HG03175 (cell line): ENCODE measurements around the gene BICC1.
"Not testable (repeated sequence)": the region's sequence is repeated elsewhere in the genome, so short reads cannot be mapped to it uniquely, and the experiment has no call there.

Experiments
- ATAC-seq: cut with Tn5 transposase; IDR thresholded peaks from one replicate; pipeline ENCODE4 v1.9.1; 2021; ENCODE audit warnings: mild to moderate bottlenecking, moderate library complexity; ENCODE audit not compliant: unreplicated experiment

Gene BICC1

DNA sequence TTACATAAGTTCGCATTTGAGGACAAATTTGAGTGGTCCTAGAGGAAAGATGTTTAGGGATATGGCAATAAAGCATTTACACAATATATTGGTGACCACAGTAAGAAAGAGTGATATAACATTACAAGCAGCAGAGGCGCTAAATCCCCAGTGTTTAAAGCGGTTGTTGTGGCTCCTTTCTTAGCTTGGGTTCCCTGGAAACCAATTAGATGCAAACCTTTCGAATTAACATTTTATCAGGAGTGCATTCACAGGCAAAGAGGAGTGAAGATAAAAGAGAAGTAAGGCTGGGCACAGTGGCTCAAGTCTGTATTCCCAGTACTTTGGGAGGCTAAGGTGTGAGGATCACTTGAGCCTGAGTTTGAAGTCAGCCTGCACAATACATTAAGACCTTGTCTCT is 331.1 kb downstream of the BICC1 start:
- no peak for ATAC-seq

DNA sequence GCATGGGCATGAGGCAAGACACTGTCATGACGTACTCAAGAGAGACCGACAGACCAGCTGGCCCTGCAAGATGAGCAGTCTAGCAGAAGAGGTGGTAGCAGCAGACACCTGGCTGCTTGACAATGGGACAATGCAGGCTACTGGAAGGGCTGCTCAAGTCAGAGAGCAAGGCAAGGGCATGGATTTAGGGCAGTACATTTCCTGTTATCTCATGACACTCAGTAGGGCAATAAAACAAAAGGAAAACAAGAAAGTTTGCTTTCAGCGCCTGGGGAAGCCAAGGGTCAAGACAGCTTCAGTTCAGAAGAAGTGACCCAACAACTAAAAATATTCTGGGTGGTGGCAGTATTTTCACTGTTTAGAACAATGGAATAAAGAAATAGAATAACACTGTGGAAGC is 332.0 kb downstream of the BICC1 start:
- ATAC-seq: no peak

DNA sequence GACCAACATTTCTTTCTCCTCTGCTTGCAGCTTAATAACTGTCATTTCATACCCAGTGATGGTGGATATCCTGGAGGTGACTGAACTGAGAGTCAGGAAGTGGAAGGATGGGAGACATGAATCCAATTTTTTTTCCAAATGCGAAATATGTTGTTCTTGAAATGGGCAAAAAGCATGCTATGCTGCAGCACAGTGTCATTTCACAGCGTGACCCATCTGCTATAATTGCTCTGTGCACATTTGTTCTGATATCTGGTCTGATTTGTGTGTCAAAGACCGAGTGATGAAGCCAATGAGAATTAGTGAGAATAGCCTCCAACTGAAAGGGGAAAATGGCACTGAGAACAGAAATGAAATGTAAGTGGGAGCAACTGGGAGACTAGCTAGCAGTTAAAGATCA is 334.2 kb downstream of the BICC1 start:
- no peak for ATAC-seq

DNA sequence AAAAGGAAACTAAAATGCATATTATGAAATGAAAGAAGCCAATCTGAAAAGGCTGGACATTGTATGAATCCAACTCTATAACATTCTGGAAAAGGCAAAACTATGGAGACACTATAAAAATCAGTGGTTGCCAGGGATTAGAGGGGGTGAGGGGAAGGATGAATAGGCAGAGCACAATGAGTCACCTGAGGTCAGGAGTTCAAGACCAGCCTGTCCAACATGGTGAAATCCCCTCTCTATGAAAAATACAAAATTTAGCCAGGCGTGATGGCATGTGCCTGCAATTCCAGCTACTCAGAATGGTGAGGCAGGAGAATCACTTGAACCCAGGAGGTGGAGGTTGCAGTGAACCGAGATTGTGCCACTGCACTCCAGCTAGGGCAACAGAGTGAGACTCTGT is 338.9 kb downstream of the BICC1 start:
- ATAC-seq: no peak

DNA sequence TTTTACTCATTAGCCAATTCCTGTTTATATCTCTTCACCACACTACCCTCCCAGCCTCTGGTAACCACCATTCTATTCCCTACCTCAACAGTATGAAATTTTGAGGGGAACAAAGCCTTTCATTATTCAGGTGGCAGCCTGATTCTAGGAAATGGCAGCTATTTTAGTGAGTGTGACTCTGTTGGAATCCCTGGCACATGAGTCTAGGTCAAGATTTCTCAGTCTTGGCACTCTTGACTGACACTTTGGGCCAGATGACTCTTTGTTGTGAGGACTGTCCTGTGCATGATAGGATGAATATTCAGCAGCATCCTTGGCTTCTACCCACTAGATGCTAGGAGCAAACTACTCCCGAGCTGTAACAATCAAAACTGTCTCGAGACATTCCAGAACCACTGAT is 341.0 kb downstream of the BICC1 start:
- no peak for ATAC-seq

DNA sequence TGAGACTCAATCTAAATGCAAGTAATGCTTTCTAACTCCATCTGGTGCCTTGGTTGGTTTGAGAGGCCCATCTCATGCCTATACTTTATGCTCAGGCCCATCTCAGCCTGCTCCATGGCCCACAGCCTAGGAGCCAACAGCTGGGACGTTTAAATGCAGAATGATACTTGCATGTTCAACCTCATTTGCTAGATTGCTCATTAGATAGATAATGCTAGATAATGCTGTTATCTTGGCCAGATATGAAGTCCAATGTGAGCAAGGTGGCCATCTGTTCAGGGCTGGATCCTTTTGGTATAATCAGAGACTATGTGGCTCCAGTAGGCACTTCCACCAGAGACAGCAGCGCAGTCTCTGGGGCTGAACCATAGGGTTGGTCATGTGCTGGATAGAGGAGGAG is 342.1 kb downstream of the BICC1 start:
- no peak for ATAC-seq

DNA sequence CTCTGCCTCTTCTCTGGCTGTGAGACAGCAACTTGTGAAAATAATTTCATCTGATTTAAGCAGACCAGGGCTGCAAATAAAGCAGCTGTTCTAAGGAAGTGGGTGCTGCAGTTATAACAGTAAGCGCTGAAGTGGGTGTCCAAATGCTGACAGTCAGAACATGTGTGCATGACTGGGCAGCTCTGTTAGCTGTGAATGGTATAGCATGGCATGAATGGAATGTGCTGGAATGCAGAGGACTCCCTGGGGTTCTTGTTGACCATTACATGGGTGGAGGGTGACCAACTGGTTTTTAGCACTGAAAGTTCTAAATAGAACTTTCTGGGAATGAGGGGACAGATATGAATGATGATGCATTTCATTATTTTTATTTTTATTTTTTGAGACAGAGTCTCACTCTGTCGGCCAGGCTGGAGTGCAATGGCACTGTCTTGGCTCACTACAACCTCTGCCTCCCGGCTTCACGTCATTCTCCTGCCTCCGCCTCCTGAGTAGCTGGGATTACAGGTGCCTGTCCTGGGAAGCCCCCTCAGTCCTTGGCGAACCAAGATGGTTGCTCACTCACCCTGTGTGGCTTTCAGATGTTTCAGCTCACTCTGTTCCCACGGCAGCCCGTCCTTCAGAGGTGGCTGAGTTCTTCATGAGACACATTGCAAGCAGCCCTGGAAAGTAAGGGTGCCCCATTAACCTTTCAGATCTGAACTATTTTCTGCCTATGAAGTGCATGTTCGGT is 344.0 kb downstream of the BICC1 start:
- no peak for ATAC-seq

DNA sequence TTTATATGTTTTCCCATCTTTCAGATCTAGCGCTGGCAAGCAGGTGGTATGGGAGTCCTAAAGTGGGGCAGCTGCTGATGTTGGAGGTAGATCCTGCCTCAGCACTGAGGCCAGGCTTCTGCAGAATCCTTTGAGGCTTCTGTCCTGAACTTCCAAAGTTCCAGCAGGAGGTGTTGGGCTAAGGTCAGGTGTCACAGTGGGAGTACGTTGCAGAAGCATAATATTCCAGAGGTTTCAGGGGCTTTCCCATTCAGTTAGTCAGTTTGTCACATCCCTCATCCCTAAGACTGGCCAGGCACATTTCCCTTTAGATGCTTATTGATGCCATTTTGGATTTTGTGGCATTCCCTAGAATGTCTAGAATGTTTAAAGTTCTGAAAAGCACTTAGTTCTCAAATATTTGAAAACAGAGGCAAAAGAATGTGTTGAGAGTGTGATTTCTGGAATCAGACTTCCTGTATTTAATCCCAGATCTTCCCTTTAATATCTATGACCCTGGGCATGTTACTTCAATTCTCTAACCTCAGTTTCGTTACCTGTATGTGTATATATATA is 344.7 kb downstream of the BICC1 start:
- no peak for ATAC-seq

DNA sequence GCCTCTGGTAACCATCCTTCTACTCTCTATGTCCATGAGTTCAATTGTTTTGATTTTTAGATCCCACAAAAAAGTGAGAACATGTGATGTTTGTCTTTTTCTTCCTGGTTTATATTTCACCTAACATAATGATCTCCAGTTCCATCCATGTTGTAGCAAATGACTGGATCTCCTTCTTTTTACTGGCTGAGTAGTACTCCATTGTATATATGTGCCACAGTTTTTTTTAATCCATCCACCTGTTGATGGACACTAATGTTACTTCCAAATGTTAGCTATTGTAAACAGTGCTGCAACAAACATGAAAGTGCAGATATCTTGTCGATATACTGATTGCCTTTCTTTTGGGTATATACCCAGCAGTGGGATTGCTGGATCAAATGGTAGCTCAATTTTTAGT is 345.5 kb downstream of the BICC1 start:
- not testable (repeated sequence) for ATAC-seq

DNA sequence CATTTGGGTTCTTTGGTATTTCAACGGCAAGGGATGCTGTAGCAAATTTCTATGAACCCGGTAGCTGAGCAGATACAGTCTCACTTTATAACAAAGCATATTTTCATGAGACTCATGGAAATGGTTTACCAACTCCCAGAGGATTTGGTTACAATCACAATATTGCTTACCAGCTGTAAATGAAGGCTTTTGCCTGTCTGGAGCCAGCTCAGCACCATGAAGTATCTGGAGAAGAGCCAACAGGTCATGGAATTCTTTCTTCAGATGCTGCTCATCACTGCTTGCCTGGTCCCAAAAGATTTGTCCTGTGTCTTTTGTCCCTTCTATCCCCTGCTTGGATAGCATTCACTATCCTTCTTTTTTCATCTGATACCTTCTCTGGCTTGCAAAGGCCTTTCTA is 346.9 kb downstream of the BICC1 start:
- no peak for ATAC-seq

DNA sequence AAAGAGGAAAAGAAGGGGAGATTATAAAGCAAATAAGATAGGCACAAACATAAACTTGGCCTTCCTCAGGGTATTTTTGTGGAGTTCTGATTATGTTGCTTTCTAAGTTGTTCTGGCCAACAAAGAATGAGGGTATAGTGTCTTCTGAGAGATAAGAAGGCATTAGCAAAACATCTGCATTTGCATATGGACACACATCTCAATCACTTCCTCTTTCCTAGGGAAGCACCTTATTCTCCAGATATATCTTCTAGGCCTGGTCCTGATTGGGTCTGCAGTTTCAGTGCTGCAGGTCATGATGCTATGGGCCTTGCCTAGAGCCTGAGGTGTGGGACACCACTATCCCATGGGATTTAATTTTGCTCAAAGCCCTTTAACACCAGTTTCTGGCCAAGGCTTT is 355.0 kb downstream of the BICC1 start:
- no peak for ATAC-seq

DNA sequence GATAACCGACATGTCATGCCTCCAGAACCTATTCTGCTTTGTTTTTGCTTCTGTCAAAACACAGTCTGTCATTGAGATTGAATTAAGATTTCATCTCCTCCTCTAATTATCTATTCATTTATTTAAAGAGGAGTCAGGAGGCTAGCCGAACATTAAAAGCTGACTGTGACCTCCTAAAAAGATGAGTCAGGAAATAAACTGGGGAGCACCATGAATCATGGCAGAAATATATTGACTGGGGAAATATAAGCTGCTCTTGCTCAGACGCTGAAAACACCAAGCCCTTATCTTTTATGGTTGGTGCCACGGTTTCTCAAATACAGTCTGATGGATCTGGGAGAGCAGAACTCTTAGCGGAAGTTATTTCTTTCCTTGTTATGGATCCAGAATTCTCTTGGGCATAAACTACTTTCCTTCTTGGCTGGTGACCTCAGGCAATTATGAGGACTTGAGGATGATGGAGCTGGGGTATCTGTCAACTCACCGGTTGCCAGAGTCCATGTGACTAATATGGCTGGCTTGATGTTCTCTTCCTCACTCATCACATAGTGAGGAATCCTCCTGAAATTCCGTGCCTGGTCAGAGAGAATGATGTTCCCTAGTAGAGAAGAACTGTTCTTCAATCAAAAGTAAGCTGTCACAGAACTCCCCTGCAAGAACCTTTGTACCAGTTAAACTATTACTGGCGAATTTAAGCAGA is 356.2 kb downstream of the BICC1 start:
- no peak for ATAC-seq

DNA sequence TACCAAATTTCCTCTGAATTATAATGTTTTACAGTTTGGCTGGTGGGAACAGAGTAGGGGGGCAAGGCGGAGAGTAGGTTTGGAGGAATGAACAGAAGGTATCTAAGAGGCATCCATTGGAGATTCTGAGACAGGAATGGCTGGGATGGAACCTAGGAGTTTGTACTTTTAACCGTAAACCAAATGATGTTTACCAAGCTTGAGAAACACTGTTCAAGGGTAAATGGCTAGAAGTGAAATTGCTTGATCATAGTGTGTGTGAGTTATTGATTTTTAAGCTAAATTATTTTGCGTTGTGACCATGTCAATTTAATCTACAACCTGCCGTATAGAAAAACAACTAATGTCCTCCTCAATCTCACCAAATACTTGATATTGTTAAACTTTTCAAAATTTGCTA is 357.4 kb downstream of the BICC1 start:
- no peak for ATAC-seq

DNA sequence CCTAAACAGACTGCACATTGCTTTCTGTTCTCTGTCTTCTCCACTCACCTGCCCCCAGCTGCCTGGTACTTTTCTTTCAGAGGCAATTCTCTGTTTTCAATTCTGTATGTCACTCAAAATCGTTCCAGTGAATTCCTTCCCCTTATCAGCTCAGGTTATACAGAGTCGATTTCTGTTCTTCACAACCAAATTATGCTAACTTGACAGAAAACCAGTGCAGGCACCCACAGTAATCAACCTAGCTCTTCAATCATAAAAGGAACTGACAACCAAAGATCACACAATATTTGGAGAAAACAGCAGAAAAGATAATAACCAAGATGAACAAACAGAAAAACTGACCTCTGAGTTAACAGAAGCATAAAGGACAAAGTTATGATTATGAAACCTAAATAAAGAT is 360.5 kb downstream of the BICC1 start:
- no peak for ATAC-seq
